Natural killer cell (primary cell): ENCODE data around the gene PRELP. TPM values are rescaled to one million over a fixed set of nuclear protein-coding genes. Genes with fewer than 3 reads are reported as not detected.

ENCODE experiments used
- ATAC-seq, 3 donors: fragments of 150-1000 bp in 2 of 3; fragments of 200-7000 bp in 1 of 3; cut with Tn5 transposase; 1 replicate in 1 of 3; 2 replicates in 2 of 3; pipeline ENCODE4 v1.10.0; 2021; ENCODE audit warnings: mild to moderate bottlenecking in 2 of 3, moderate library complexity in 2 of 3
- DNase-seq, 2 donors: peaks; one replicate each; pipeline versions ENCODE4 v3.0.0 to v3.0.0-alpha.2; 2013 to 2021; ENCODE audit warnings: mixed read lengths in 1 of 2
- H3K27ac ChIP-seq: one replicate; pipeline ENCODE4 v1.5.1; 2013; ENCODE audit warnings: mild to moderate bottlenecking, low read length
- H3K27me3 ChIP-seq: one replicate; pipeline ENCODE4 v1.6.1; 2013; ENCODE audit warnings: low read length; ENCODE audit not compliant: control insufficient read depth, insufficient read depth
- H3K36me3 ChIP-seq: one replicate; pipeline ENCODE4 v1.6.1; 2013; ENCODE audit warnings: low read length; ENCODE audit not compliant: control insufficient read depth, insufficient read depth
- H3K4me1 ChIP-seq: one replicate; pipeline ENCODE4 v1.6.1; 2013; ENCODE audit warnings: low read length; ENCODE audit not compliant: control insufficient read depth, insufficient read depth
- H3K4me3 ChIP-seq: one replicate; pipeline ENCODE4 v1.5.1; 2013; ENCODE audit warnings: low read length
- H3K9me3 ChIP-seq: one replicate; pipeline ENCODE4 v1.6.1; 2013; ENCODE audit warnings: low read length; ENCODE audit not compliant: control insufficient read depth, insufficient read depth
- H3K27ac Mint-ChIP-seq, 2 donors: one replicate each; pipeline ENCODE4 v1.8.0; 2022; ENCODE audit warnings: mild to moderate bottlenecking in 2 of 2, mixed read lengths in 2 of 2, moderate library complexity in 1 of 2
- H3K27me3 Mint-ChIP-seq, 2 donors: one replicate each; pipeline ENCODE4 v1.8.0; 2022; ENCODE audit warnings: low read depth in 2 of 2, mixed read lengths in 2 of 2
- H3K36me3 Mint-ChIP-seq: one replicate; pipeline ENCODE4 v1.8.0; 2022; ENCODE audit warnings: mixed read lengths
- H3K4me1 Mint-ChIP-seq, 2 donors: one replicate each; pipeline ENCODE4 v1.8.0; 2022; ENCODE audit warnings: mixed read lengths in 2 of 2
- H3K4me3 Mint-ChIP-seq: one replicate; pipeline ENCODE4 v1.8.0; 2022; ENCODE audit warnings: mild to moderate bottlenecking, moderate library complexity, mixed read lengths
- H3K9me3 Mint-ChIP-seq, 2 donors: one replicate each; pipeline ENCODE4 v1.8.0; 2022; ENCODE audit warnings: mixed read lengths in 2 of 2
- CTCF ChIP-seq: fragments of 200-600 bp; IDR thresholded peaks from one replicate; pipeline ENCODE4 v1.8.0; 2022; ENCODE audit warnings: antibody characterized with exemption
- WGBS: methylation state at CpG from one replicate; pipeline ENCODE4 v1.1.7; 2013; ENCODE audit warnings: missing lambda C conversion rate; ENCODE audit not compliant: insufficient coverage; 5-methylcytosine and 5-hydroxymethylcytosine counted together
- intact Hi-C: fragments of 100-400 bp; cut with micrococcal nuclease; formaldehyde crosslinking; loops from one replicate; pipeline ENCODE4 v1.14.2; 2022
- total RNA-seq, 4 donors: library from RNA; stranded (reverse); fragments of 120-200 nt in 1 of 4; gene quantifications; one replicate each; pipeline versions ENCODE4 v1.2.3 to v1.2.4, GENCODE V29; 2013 to 2022

The PRELP gene
- total RNA-seq, 3 donors from 2014 or later (not counting 1 experiment from before 2014, with no cell fraction given) = not detected

- ATAC-seq = no peak
- Histone ChIP-seq H3K36me3 (no peaks in the 10 kb centered on the region), H3K4me3 (no peak overlapping the region), H3K27ac (no peak overlapping the region), H3K9me3 (no peaks in the 10 kb centered on the region), H3K4me1 (no peaks in the 10 kb centered on the region), H3K27me3 (peaks cover 3% of the 10 kb centered on the region)
- Mint-ChIP-seq H3K9me3 (no peaks in the 10 kb centered on the region), H3K4me3 (no peak overlapping the region), H3K27me3 (peaks cover 13 to 28% of the 10 kb centered on the region in 2 donors), H3K27ac (no peak overlapping the region), H3K4me1 (no peaks in the 10 kb centered on the region), H3K36me3 (no peaks in the 10 kb centered on the region)
- intact Hi-C loops = no loop called here
- no peak for DNase-seq
- WGBS = 72% methylated on average over 5 of the region's 5 CpGs
- TF ChIP-seq CTCF = no peak
These were observed 22.0 kb upstream of the PRELP start for GRCh38 chr1:203453616-203454015.

- H3K4me3 Mint-ChIP-seq = no peak overlapping the region
- no peak overlapping the region for H3K4me3 ChIP-seq
- peaks cover 3% of the 10 kb centered on the region for H3K27me3 ChIP-seq
- intact Hi-C loops = no loop called here
- H3K4me1 ChIP-seq = no peaks in the 10 kb centered on the region
- 87% methylated on average over 18 of the region's 18 CpGs for WGBS
- DNase-seq (no peak), ATAC-seq (no peak)
- no peak overlapping the region for H3K27ac ChIP-seq
- peaks cover 16 to 36% of the 10 kb centered on the region in 2 donors for H3K27me3 Mint-ChIP-seq
- H3K9me3 ChIP-seq = no peaks in the 10 kb centered on the region
- H3K9me3 Mint-ChIP-seq = no peaks in the 10 kb centered on the region
- no peak overlapping the region for H3K27ac Mint-ChIP-seq
- no peaks in the 10 kb centered on the region for H3K36me3 ChIP-seq
- no peaks in the 10 kb centered on the region for H3K4me1 Mint-ChIP-seq
- H3K36me3 Mint-ChIP-seq = no peaks in the 10 kb centered on the region
- TF ChIP-seq CTCF = no peak
These were observed 20.6 kb upstream of the PRELP start for GRCh38 chr1:203454986-203455471.

GRCh38 chr1:203455706-203456105 lies 19.9 kb upstream of the PRELP start:
- Histone ChIP-seq H3K4me3 (no peak overlapping the region), H3K27me3 (peaks cover 3% of the 10 kb centered on the region), H3K36me3 (no peaks in the 10 kb centered on the region), H3K9me3 (no peaks in the 10 kb centered on the region), H3K27ac (no peak overlapping the region), H3K4me1 (no peaks in the 10 kb centered on the region)
- 95% methylated on average over 3 of the region's 3 CpGs for WGBS
- H3K27ac Mint-ChIP-seq = no peak overlapping the region
- H3K4me3 Mint-ChIP-seq = no peak overlapping the region
- H3K9me3 Mint-ChIP-seq = no peaks in the 10 kb centered on the region
- ATAC-seq (no peak), DNase-seq (no peak)
- no peaks in the 10 kb centered on the region for H3K36me3 Mint-ChIP-seq
- no peaks in the 10 kb centered on the region for H3K4me1 Mint-ChIP-seq
- intact Hi-C loops = no loop called here
- peaks cover 17 to 40% of the 10 kb centered on the region in 2 donors for H3K27me3 Mint-ChIP-seq
- no peak for TF ChIP-seq CTCF

GRCh38 chr1:203456577-203456976 lies 19.0 kb upstream of the PRELP start:
- Mint-ChIP-seq H3K27ac (no peak overlapping the region), H3K4me1 (no peaks in the 10 kb centered on the region), H3K36me3 (no peaks in the 10 kb centered on the region), H3K4me3 (no peak overlapping the region), H3K9me3 (no peaks in the 10 kb centered on the region), H3K27me3 (peaks cover 16 to 45% of the 10 kb centered on the region in 2 donors)
- no peaks in the 10 kb centered on the region for H3K36me3 ChIP-seq
- ATAC-seq = no peak
- no peaks in the 10 kb centered on the region for H3K4me1 ChIP-seq
- no peak for TF ChIP-seq CTCF
- DNase-seq = no peak
- H3K4me3 ChIP-seq = no peak overlapping the region
- no peak overlapping the region for H3K27ac ChIP-seq
- intact Hi-C loops = no loop called here
- WGBS = 91% methylated on average over 3 of the region's 4 CpGs
- peaks cover 3% of the 10 kb centered on the region for H3K27me3 ChIP-seq
- H3K9me3 ChIP-seq = no peaks in the 10 kb centered on the region
